HEK293 (cell line): Measurements from ENCODE around the gene HPSE2.

ENCODE experiments used
- CTCF ChIA-PET: fragments of 350-600 bp; formaldehyde crosslinking; extraction: SDS; loops from one replicate; lab custom pipeline; 2021; ENCODE audit warnings: antibody characterized with exemption; lab: Yijun Ruan, JAX
- POLR2A ChIA-PET: fragments of 300-600 bp; formaldehyde crosslinking; extraction: SDS; loops from one replicate; lab custom pipeline; 2020; ENCODE audit warnings: antibody characterized with exemption, inconsistent platforms; lab: Yijun Ruan, JAX
- H3K27ac ChIP-seq: fragments of 200-500 bp; sonication (Bioruptor generic); 2 replicates; pipeline ENCODE4 v1.5.1; 2014; ENCODE audit warnings: low read depth, low read length, control low read depth, inconsistent platforms; ENCODE audit errors: extremely low read depth
- H3K36me3 ChIP-seq, 2 experiments: fragments of 200-500 bp in 1 of 2; sonication (Bioruptor generic) in 1 of 2; 1 replicate in 1 of 2; 2 replicates in 1 of 2; pipeline ENCODE4 v1.5.1; 2014 to 2017; ENCODE audit warnings: inconsistent platforms in 2 of 2, low read length in 2 of 2; ENCODE audit not compliant: control insufficient read depth in 2 of 2, insufficient read depth in 1 of 2
- H3K4me1 ChIP-seq: fragments of 200-500 bp; sonication (Bioruptor generic); 2 replicates; pipeline ENCODE4 v1.5.1; 2014; ENCODE audit warnings: mild to moderate bottlenecking, low read length, inconsistent platforms; ENCODE audit not compliant: control insufficient read depth, insufficient read depth
- H3K4me3 ChIP-seq: 2 replicates; pipeline ENCODE4 v1.5.1; 2011; ENCODE audit warnings: low read depth, mild to moderate bottlenecking, control low read depth, low read length, moderate library complexity
- H3K9me3 ChIP-seq: fragments of 200-500 bp; sonication (Bioruptor generic); 2 replicates; pipeline ENCODE4 v1.5.1; 2014; ENCODE audit warnings: low read depth, low read length, inconsistent platforms; ENCODE audit not compliant: control insufficient read depth, insufficient read depth
- KLF16 ChIP-seq: fragments of 450-650 bp; formaldehyde crosslinking; IDR thresholded peaks from 2 replicates; pipeline ENCODE4 v1.5.1; 2017; ENCODE audit warnings: missing biosample characterization, missing genetic modification characterization
- PRDM2 ChIP-seq: fragments of 450-650 bp; formaldehyde crosslinking; IDR thresholded peaks from 2 replicates; pipeline ENCODE4 v1.5.1; 2016; ENCODE audit warnings: missing biosample characterization, missing genetic modification characterization, borderline replicate concordance
- TRIM28 ChIP-seq: IDR thresholded peaks from 2 replicates; pipeline ENCODE4 v1.6.1; 2011; ENCODE audit warnings: low read length, control low read depth, borderline replicate concordance
- WT1 ChIP-seq: fragments of 450-650 bp; formaldehyde crosslinking; IDR thresholded peaks from 2 replicates; pipeline ENCODE4 v1.5.1; 2016; ENCODE audit warnings: missing biosample characterization, missing genetic modification characterization
- ZNF140 ChIP-seq: fragments of 450-650 bp; formaldehyde crosslinking; IDR thresholded peaks from 2 replicates; pipeline ENCODE4 v1.5.1; 2016; ENCODE audit warnings: missing biosample characterization, missing genetic modification characterization
- ZNF280C ChIP-seq: fragments of 450-650 bp; formaldehyde crosslinking; IDR thresholded peaks from 2 replicates; pipeline ENCODE4 v1.5.1; 2016; ENCODE audit warnings: missing biosample characterization, missing genetic modification characterization
- ZNF664 ChIP-seq: fragments of 450-650 bp; formaldehyde crosslinking; IDR thresholded peaks from 2 replicates; pipeline ENCODE4 v1.5.1; 2016; ENCODE audit warnings: missing biosample characterization, missing genetic modification characterization
- TF ChIP-seq, protein P1 (sequence below): fragments of 450-650 bp; formaldehyde crosslinking; IDR thresholded peaks from 2 replicates; pipeline ENCODE4 v1.5.1; 2017; ENCODE audit warnings: missing biosample characterization, missing genetic modification characterization

The HPSE2 gene

DNA sequence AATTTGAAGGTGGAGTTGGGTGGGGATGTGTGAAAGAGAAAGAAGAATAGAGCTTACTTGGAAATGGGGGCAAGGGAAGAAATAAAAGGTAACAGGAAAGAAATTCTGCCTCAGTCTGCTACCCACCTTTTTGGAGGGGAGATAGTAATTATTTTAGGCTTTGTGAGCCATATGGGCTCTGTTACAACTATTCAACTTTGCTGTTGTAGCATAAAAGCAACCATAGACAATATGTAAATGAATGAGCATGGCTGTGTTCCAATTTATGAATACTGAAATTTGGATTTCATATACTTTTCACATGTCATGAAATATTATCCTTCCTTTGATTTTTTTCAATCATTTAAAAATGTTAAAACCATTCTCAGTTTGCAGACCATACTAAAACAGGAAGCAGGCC lies 176.9 kb downstream of the HPSE2 start (continued):
- TF ChIP-seq, protein P1, sequence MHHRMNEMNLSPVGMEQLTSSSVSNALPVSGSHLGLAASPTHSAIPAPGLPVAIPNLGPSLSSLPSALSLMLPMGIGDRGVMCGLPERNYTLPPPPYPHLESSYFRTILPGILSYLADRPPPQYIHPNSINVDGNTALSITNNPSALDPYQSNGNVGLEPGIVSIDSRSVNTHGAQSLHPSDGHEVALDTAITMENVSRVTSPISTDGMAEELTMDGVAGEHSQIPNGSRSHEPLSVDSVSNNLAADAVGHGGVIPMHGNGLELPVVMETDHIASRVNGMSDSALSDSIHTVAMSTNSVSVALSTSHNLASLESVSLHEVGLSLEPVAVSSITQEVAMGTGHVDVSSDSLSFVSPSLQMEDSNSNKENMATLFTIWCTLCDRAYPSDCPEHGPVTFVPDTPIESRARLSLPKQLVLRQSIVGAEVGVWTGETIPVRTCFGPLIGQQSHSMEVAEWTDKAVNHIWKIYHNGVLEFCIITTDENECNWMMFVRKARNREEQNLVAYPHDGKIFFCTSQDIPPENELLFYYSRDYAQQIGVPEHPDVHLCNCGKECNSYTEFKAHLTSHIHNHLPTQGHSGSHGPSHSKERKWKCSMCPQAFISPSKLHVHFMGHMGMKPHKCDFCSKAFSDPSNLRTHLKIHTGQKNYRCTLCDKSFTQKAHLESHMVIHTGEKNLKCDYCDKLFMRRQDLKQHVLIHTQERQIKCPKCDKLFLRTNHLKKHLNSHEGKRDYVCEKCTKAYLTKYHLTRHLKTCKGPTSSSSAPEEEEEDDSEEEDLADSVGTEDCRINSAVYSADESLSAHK (tag by site-specific recombination), result no peak
- TF ChIP-seq PRDM2 (no peak), KLF16 (no peak), ZNF280C (tag by site-specific recombination) (no peak)

DNA sequence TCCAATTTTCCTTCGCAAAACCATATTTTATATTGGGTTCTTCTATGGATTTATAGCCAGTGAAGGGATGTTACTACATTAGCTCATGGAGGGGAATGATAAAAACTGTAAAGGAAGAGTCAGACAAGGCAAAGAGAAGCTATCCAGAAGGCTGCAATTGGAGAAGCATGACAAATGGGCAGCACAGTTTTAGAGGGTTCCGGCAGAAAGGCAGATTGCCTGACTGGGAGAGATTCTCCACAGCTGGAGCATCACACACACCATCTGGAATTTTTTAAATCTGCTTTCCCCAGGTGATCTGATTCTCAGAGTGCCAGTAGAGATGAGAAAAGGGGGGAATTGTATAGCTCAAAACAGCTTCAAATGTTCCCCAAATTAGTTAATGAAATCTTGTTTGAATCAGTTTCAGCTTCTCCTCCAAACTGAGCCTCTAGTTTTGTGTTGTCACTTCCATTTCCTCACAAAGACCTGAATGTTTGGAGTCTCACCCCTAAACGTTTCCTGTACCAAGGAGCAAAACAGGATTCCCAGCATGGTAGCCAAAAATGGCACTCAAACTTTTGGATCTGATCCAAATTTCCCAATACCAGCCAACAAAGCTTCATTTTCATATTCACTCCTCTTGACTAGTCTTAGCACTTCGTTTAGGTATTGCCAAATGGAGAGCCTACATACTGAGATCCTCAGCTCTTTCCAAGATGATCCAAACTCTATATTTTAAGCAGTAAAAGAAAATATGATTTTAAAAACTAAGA lies 177.5 kb downstream of the HPSE2 start:
- TF ChIP-seq WT1 (tag by site-specific recombination) (no peak), TRIM28 (no peak)
- TF ChIP-seq, all 188 proteins: peak for 0
- H3K4me3 ChIP-seq, result no peak overlapping the region
- H3K27ac ChIP-seq, result no peak overlapping the region
- H3K9me3 ChIP-seq, result peaks cover 6% of the 10 kb centered on the region
- H3K36me3 ChIP-seq, result no peaks in the 10 kb centered on the region
- CTCF ChIA-PET, result interaction anchor here (0.6 kb wide), 1 partner anchor 15 kb away, joined by 3 read pairs; no protein-coding TSS in a partner anchor
- POLR2A ChIA-PET, result no interaction called here
- no peaks in the 10 kb centered on the region for H3K4me1 ChIP-seq

DNA sequence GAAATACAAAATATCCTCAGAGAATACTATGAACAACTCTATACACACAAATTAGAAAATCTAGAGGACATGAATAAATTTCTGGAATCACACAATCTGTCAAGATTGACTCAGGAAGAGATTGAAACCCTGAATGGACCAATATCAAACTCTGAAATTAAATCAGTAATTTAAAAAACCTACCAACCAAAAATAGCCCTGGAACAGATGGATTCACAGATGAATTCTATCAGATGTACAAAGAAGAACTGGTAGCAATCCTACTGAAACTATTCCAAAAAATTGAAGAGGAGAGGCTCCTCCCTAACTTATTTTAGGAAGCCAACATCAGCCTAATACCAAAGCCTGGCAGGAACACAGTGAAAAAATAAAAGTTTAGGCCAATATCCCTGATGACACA lies 190.0 kb downstream of the HPSE2 start:
- CTCF ChIA-PET, result interaction anchor here (0.6 to 0.7 kb wide), 2 partner anchors 23 to 297 kb away, joined by 4 to 5 read pairs; no protein-coding TSS in a partner anchor

More for the DNA sequence above, 190.0 kb downstream of the HPSE2 start:
- H3K4me3 ChIP-seq, result no peak overlapping the region
- POLR2A ChIA-PET, result no interaction called here
- H3K27ac ChIP-seq, result no peak overlapping the region
- no peaks in the 10 kb centered on the region for H3K36me3 ChIP-seq
- TF ChIP-seq ZNF140, result no peak
- TF ChIP-seq ZNF664 (tag by site-specific recombination), result no peak
- H3K9me3 ChIP-seq, result no peaks in the 10 kb centered on the region
- H3K4me1 ChIP-seq, result no peaks in the 10 kb centered on the region
